Measurements from ENCODE around the gene HPSE.

HPSE gene

DNA sequence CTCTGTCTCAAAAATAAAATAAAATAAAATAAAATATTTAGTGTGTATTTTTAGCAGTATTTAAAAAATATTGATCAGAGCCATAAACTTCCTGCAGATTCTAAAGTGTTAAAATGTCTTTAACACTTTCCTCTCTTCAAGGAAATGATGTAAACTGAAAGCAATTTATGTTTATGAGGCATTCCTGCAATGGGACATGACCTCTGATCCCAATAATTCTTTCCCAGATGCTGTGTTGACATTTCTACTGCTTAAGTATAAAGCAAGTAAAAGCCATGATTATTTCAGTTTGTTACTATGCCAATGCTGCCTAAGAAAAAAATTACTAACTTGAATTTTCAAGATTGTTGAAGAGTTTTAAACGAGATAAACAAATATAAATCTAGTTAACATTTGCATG, 79.1 kb downstream of the HPSE start:
- in situ Hi-C loops (cut with MboI; ENCODE audit: low pct_unique_long_range_greater_than_20kb, low sequenced_read_pairs, unreplicated experiment), result loop anchor here (25.0 kb wide), 1 partner anchor 368 kb away; the partner anchor contains the start of gene SEC31A
- TF ChIP-seq, protein P1, sequence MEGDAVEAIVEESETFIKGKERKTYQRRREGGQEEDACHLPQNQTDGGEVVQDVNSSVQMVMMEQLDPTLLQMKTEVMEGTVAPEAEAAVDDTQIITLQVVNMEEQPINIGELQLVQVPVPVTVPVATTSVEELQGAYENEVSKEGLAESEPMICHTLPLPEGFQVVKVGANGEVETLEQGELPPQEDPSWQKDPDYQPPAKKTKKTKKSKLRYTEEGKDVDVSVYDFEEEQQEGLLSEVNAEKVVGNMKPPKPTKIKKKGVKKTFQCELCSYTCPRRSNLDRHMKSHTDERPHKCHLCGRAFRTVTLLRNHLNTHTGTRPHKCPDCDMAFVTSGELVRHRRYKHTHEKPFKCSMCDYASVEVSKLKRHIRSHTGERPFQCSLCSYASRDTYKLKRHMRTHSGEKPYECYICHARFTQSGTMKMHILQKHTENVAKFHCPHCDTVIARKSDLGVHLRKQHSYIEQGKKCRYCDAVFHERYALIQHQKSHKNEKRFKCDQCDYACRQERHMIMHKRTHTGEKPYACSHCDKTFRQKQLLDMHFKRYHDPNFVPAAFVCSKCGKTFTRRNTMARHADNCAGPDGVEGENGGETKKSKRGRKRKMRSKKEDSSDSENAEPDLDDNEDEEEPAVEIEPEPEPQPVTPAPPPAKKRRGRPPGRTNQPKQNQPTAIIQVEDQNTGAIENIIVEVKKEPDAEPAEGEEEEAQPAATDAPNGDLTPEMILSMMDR (IDR thresholded peaks at IDR 0.05; ENCODE audit: extremely low read depth, insufficient read depth, missing control alignments), result no peak
- DNase-seq (ENCODE audit: low spot score), result no peak

GRCh38 chr4:83252782-83253405, 81.8 kb downstream of the HPSE start:
- TF ChIP-seq, protein P1 (IDR thresholded peaks at IDR 0.05; ENCODE audit: extremely low read depth, insufficient read depth, missing control alignments), result peak; percentile 77
- in situ Hi-C loops (cut with MboI; ENCODE audit: low pct_unique_long_range_greater_than_20kb, low sequenced_read_pairs, unreplicated experiment), result loop anchor here (25.0 kb wide), 1 partner anchor 366 kb away; the partner anchor contains the start of gene SEC31A
- peak; percentile 60 for DNase-seq (ENCODE audit: low spot score)

DNA sequence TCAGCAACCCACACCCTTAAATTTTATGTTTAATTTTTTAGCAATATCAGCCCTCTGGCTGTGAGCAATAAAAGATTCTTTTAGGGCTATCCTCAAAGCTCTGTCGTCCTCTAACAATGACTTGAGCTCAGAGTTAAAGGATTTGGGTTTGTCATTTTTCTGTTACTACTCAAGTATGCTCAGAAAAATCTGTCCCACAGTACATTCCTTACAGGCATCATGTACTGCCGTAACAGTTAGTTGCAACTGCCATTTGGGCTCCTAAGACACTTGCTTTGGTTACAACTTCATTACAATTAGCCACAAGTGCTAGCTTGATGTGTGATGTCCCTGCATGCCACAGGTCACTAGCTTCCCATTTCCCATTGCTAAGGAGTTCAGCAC, 83.2 kb downstream of the HPSE start:
- in situ Hi-C loops (cut with MboI; ENCODE audit: low pct_unique_long_range_greater_than_20kb, low sequenced_read_pairs, unreplicated experiment), result loop anchor here (25.0 kb wide), 1 partner anchor 364 kb away; the partner anchor contains the start of gene SEC31A
- no peak for DNase-seq (ENCODE audit: low spot score)
- TF ChIP-seq, protein P1 (IDR thresholded peaks at IDR 0.05; ENCODE audit: extremely low read depth, insufficient read depth, missing control alignments), result no peak

GRCh38 chr4:83250687-83251446, 83.8 kb downstream of the HPSE start:
- in situ Hi-C loops (cut with MboI; ENCODE audit: low pct_unique_long_range_greater_than_20kb, low sequenced_read_pairs, unreplicated experiment), result loop anchor here (25.0 kb wide), 1 partner anchor 364 kb away; the partner anchor contains the start of gene SEC31A
- TF ChIP-seq, protein P1 (IDR thresholded peaks at IDR 0.05; ENCODE audit: extremely low read depth, insufficient read depth, missing control alignments), result no peak
- no peak for DNase-seq (ENCODE audit: low spot score)

GRCh38 chr4:83248486-83248885, 86.2 kb downstream of the HPSE start:
- TF ChIP-seq, protein P1 (IDR thresholded peaks at IDR 0.05; ENCODE audit: extremely low read depth, insufficient read depth, missing control alignments), result no peak
- no peak for DNase-seq (ENCODE audit: low spot score)
- in situ Hi-C loops (cut with MboI; ENCODE audit: low pct_unique_long_range_greater_than_20kb, low sequenced_read_pairs, unreplicated experiment), result no loop called here

DNA sequence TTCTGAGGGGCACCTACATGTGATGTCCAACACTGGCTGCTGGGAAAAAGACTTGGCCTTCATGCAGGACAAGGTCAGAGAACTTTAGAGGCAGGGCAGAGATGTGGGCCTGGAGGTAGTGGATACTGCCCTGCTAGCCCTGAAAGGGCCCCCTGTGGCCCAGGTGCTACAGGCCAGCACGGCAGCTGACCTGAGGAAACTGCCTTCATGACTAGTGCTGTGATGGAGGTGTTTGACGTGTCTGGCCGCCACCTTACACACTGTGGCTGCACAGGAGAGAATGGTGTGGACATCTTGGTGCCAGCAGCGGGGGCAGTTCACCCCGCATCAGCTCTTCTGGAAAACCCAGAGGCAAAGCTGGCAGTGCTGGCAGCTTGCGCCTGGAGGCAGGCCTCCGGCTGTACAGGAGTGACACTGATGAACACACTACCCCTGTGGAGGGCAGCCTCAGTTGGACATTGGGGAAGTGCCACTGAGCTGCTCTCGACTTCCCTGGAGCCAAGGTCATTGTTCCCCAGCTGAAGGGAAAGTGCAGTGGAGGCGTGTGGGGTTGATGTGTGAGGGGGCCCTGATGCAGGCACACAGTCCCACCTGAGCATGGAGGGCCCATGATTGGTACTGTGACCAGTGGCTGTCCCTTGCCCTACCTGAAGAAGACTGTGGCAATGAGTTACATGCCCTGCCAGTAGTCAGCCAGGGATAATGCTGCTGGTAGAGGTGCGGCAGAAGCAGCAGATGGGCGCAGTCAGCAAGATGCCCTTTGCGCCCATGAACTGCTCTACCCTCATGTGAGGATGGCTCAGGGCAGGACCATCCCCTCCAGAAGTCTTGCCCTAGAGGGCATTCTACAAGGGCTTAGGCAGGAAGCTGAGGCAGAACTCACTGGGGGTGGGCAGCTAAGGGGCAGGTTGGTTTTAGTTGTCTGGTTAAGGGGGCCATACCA, 87.0 kb downstream of the HPSE start:
- TF ChIP-seq, protein P1 (IDR thresholded peaks at IDR 0.05; ENCODE audit: extremely low read depth, insufficient read depth, missing control alignments), result no peak
- no peak for DNase-seq (ENCODE audit: low spot score)
- in situ Hi-C loops (cut with MboI; ENCODE audit: low pct_unique_long_range_greater_than_20kb, low sequenced_read_pairs, unreplicated experiment), result no loop called here

All from GM13977 (cell line).